ENCODE results near the gene TXNDC15.

GRCh38 chr5:134932508-134932907 is 58.3 kb downstream of the TXNDC15 start:
- TF ChIP-seq REST (IDR thresholded peaks at IDR 0.05; ENCODE audit: insufficient read depth in 1 of 2, low read depth in 2 of 2, low read length in 1 of 2): no peak
- no peak for TF ChIP-seq CTCF (IDR thresholded peaks at IDR 0.05)
- TF ChIP-seq SIN3A (IDR thresholded peaks at IDR 0.05; ENCODE audit: borderline replicate concordance, insufficient read depth, low read depth, low read length): no peak
